AG04450 (cell line): ENCODE data around the gene SKI. TPM values are rescaled to one million over a fixed set of nuclear protein-coding genes. Genes with fewer than 3 reads are reported as not detected.

Experiments used
- CTCF ChIA-PET: fragments of 300-600, 350-600 bp; formaldehyde crosslinking; extraction: SDS; loops from one replicate; lab custom pipeline; 2022; ENCODE audit warnings: antibody characterized with exemption, inconsistent platforms; lab: Charles Lee
- POLR2A ChIA-PET: fragments of 350-600 bp; formaldehyde crosslinking; extraction: SDS; loops from one replicate; lab custom pipeline; 2021; ENCODE audit warnings: antibody characterized with exemption, inconsistent platforms; lab: Yijun Ruan, JAX
- DNase-seq: peaks from one replicate; pipeline ENCODE4 v3.0.0-alpha.2; 2011; ENCODE audit warnings: low read depth, low spot score
- H3K27ac ChIP-seq: one replicate; pipeline ENCODE4 v1.5.1; 2012; ENCODE audit warnings: low read depth, low read length, control low read depth
- H3K27me3 ChIP-seq: one replicate; pipeline ENCODE4 v1.6.0; 2012; ENCODE audit warnings: low read length; ENCODE audit not compliant: control insufficient read depth, insufficient read depth
- H3K4me3 ChIP-seq: 2 replicates; pipeline ENCODE4 v1.5.1; 2011; ENCODE audit warnings: mild to moderate bottlenecking, low read depth, low read length, control low read depth
- H3K9me3 ChIP-seq: 2 replicates; pipeline ENCODE4 v1.5.1; 2012; ENCODE audit warnings: low read length; ENCODE audit not compliant: control insufficient read depth, insufficient read depth
- CTCF ChIP-seq: IDR thresholded peaks from 2 replicates; pipeline ENCODE4 v1.5.1; 2011; ENCODE audit warnings: low read depth, low read length, control low read depth, inconsistent platforms
- polyA plus RNA-seq: library from polyadenylated mRNA; depleted of rRNA; stranded (reverse); fragments of >200 nt; gene quantifications from 2 replicates; pipeline ENCODE4 v1.2.3, GENCODE V29; 2011

Gene SKI
- polyA plus RNA-seq, 1 experiment = 6.7 TPM

GRCh38 chr1:2322065-2322571 is 94.0 kb downstream of the SKI start:
- Histone ChIP-seq H3K27me3 (peaks cover 6% of the 10 kb centered on the region), H3K9me3 (peaks cover 9% of the 10 kb centered on the region; the same call in 1 of the 2 replicates), H3K4me3 (peak overlapping the region; percentile 13), H3K27ac (peak overlapping the region; percentile 68)
- DNase-seq = peak; percentile 56
- ChIA-PET CTCF (interaction anchor here (0.5 to 1.2 kb wide), 2 partner anchors 9 to 39 kb away, joined by 3 read pairs; no protein-coding TSS in a partner anchor), POLR2A (interaction anchor here (0.7 to 1.2 kb wide), 3 partner anchors 9 to 92 kb away, joined by 3 to 6 read pairs (median 3); no protein-coding TSS in a partner anchor)
- TF ChIP-seq CTCF = peak; percentile 13; the same call in 1 of the 2 replicates

GRCh38 chr1:2322581-2323211 is 94.6 kb downstream of the SKI start:
- POLR2A ChIA-PET = interaction anchor here (0.7 to 1.2 kb wide), 3 partner anchors 9 to 92 kb away, joined by 3 to 6 read pairs (median 3); no protein-coding TSS in a partner anchor

GRCh38 chr1:2323451-2323974 is 95.4 kb downstream of the SKI start:
- Histone ChIP-seq H3K4me3 (no peak overlapping the region), H3K27ac (no peak overlapping the region), H3K9me3 (peaks cover 9% of the 10 kb centered on the region; the same call in 1 of the 2 replicates), H3K27me3 (peaks cover 6% of the 10 kb centered on the region)
- ChIA-PET POLR2A (no interaction called here), CTCF (no interaction called here)
- TF ChIP-seq CTCF = no peak
- no peak for DNase-seq

More at GRCh38 chr1:2322581-2323211, 94.6 kb downstream of the SKI start:
- Histone ChIP-seq H3K27me3 (peaks cover 6% of the 10 kb centered on the region), H3K27ac (peak overlapping the region; percentile 68), H3K4me3 (no peak overlapping the region), H3K9me3 (peaks cover 9% of the 10 kb centered on the region; the same call in 1 of the 2 replicates)
- TF ChIP-seq CTCF = no peak
- CTCF ChIA-PET = interaction anchor here (0.5 to 1.2 kb wide), 2 partner anchors 8 to 40 kb away, joined by 3 read pairs; no protein-coding TSS in a partner anchor
- DNase-seq = no peak

- Histone ChIP-seq H3K9me3 (peaks cover 9% of the 10 kb centered on the region; the same call in 1 of the 2 replicates), H3K27me3 (peaks cover 6% of the 10 kb centered on the region), H3K4me3 (no peak overlapping the region), H3K27ac (no peak overlapping the region)
- POLR2A ChIA-PET = no interaction called here
- DNase-seq = no peak
- no peak for TF ChIP-seq CTCF
- CTCF ChIA-PET = no interaction called here
Observed at GRCh38 chr1:2324553-2325366, 96.6 kb downstream of the SKI start.
